RWPE1 (cell line): Measurements from ENCODE around the gene KNCN.

Source experiments
- CTCF ChIA-PET: fragments of 350-600 bp; sonication (Branson Sonifier 250); formaldehyde crosslinking; extraction: SDS; loops from one replicate; lab custom pipeline; 2021; lab: Yijun Ruan, JAX
- POLR2A ChIA-PET: fragments of 400-600 bp; formaldehyde crosslinking; extraction: SDS; loops from one replicate; lab custom pipeline; 2020; ENCODE audit warnings: antibody characterized with exemption; ENCODE audit not compliant: low non-redundant PET; lab: Yijun Ruan, JAX
- DNase-seq: peaks from one replicate; pipeline ENCODE4 v3.0.0; 2012; ENCODE audit warnings: low spot score
- H3K27ac ChIP-seq: fragments of 450-650 bp; 2 replicates; pipeline ENCODE4 v1.5.1; 2017
- CTCF ChIP-seq: fragments of 450-650 bp; conservative IDR thresholded peaks from 2 replicates; pipeline ENCODE4 v1.5.1; 2017; ENCODE audit warnings: low read depth, mild to moderate bottlenecking

The KNCN gene

GRCh38 chr1:46554597-46555381 is 3.3 kb upstream of the KNCN start:
- POLR2A ChIA-PET: no interaction called here
- DNase-seq: no peak
- CTCF ChIA-PET: interaction anchor here (0.7 kb wide), 1 partner anchor 123 kb away, joined by 4 read pairs; no protein-coding TSS in a partner anchor
- TF ChIP-seq CTCF: no peak
- H3K27ac ChIP-seq: no peak overlapping the region

- POLR2A ChIA-PET: no interaction called here
- DNase-seq: no peak
- CTCF ChIA-PET: interaction anchor here (0.7 kb wide), 1 partner anchor 124 kb away, joined by 4 read pairs; no protein-coding TSS in a partner anchor
Measured at GRCh38 chr1:46554236-46554596, 2.8 kb upstream of the KNCN start.

GRCh38 chr1:46553506-46553905 is 2.1 kb upstream of the KNCN start:
- no peak overlapping the region for H3K27ac ChIP-seq
- ChIA-PET CTCF (no interaction called here), POLR2A (no interaction called here)
- no peak for DNase-seq
- TF ChIP-seq CTCF: no peak

More at GRCh38 chr1:46554236-46554596, 2.8 kb upstream of the KNCN start:
- H3K27ac ChIP-seq: no peak overlapping the region
- no peak for TF ChIP-seq CTCF

GRCh38 chr1:46552357-46553237 is 1.1 kb upstream of the KNCN start:
- ChIA-PET CTCF (interaction anchor here (0.7 kb wide), 1 partner anchor 106 kb away, joined by 3 read pairs; no protein-coding TSS in a partner anchor), POLR2A (no interaction called here)
- no peak overlapping the region for H3K27ac ChIP-seq
- TF ChIP-seq CTCF: no peak
- DNase-seq: no peak

GRCh38 chr1:46550751-46551231 is 656 bp downstream of the KNCN start:
- CTCF ChIA-PET: no interaction called here
- DNase-seq: no peak
- POLR2A ChIA-PET: no interaction called here
- no peak overlapping the region for H3K27ac ChIP-seq
- TF ChIP-seq CTCF: no peak
